Measurements from ENCODE around the gene RALGAPA2.

RALGAPA2 gene

GRCh38 chr20:20712474-20713243 lies at the start of gene RALGAPA2:
Gene RALGAPA2 (minus strand): TSS chr20:20712644. CDS start chr20:20712480, 164 bp downstream.
- peak; percentile 95 for DNase-seq (ENCODE audit: low spot score)

DNA sequence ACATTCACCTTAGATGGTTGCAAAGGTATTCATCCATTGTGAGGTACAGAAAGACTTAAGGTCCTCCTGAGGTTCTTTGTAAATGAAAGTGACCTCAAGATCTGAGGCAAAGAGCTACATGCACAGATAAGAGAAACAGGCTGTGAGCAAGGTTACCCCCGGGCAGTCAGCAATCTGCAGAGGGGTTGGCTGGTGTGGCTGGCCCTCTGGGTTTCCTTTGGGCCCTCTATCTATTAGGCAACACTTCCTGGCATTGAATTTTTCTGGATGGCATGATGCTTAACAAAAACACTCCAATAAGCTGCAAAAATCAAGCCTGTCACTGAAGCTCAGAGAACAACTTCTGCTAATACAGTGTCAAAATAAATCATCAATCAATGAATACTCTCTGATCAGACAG lies 48.9 kb upstream of the RALGAPA2 start:
- DNase-seq (ENCODE audit: low spot score): no peak

DNA sequence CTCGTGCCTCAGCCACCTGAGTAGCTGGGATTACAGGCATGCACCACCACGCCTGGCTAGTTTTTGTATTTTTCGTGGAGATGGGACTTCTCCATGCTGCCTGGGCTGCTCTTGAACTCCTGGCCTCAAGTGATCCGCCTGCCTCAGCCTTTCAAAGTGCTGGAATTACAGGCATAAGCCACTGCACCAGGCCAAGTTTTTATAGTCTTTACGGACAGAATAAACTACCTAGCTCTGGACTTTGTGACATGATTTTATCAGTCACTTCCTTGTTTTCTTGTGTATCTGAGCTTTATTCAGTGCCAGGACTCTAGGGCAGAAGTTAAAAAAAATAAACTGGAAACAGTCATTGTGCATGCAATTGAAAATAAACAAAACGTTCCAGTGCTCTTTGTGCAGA lies 46.7 kb upstream of the RALGAPA2 start:
- no peak for DNase-seq (ENCODE audit: low spot score)

- no peak for DNase-seq (ENCODE audit: low spot score)
Measured at GRCh38 chr20:20755674-20756319, 43.4 kb upstream of the RALGAPA2 start.

DNA sequence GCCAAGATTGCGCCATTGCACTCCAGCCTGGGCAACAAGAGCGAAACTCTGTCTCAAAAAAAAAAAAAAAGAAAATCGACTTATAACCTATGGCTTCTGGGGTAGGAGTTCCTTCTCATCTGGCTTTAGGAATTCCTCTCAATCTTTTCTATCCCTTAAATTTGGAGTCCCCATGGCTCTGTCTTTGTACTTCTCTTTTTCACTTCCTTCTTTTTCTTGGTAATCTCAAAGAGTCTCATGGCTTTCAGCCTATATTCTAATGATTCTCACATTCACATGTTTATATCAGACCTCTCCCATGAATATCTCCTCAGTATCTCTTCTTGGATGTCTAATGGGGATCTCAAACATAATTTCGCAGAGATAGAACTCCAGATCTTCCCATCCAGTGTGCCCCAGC lies 42.8 kb upstream of the RALGAPA2 start:
- no peak for DNase-seq (ENCODE audit: low spot score)

DNA sequence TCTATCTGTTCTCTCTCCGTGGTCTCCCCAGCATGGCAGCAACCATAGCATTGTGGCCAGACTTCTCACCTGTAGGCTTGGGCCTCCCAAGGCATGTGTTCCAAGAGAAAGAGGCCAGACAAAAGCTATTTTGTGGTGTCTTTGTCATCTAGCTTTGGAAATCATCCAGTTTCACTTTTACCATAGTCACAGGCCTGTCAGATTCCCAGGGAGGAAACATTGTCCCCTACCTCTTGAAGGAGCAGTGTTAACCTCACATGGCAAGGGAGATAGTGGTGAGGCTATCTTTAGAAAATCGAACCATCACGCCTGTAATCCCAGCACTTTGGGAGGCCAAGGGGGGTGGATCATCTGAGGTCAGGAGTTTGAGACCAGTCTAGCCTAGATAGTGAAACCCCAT lies 42.3 kb upstream of the RALGAPA2 start:
- no peak for DNase-seq (ENCODE audit: low spot score)

DNA sequence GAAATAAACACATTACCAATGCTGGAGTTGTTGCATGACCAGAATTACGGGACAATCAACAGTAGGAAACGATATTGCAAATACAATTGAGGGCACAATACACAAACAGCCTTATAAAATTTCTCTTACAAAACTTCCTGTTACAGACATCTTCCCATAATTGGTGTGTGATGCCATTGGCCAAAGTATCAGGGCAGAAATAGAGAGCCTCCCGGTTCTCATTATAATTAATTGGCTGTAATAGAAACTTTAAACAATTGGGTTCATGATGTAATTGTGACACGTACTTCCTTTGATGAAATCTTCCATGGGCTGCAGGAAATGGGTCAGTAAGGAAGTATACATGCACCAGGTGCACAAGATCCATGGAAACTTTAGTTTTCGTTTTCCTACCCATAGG lies 40.3 kb upstream of the RALGAPA2 start:
- no peak for DNase-seq (ENCODE audit: low spot score)

- DNase-seq (ENCODE audit: low spot score): no peak
Measured at GRCh38 chr20:20747298-20747697, 34.9 kb upstream of the RALGAPA2 start.

DNA sequence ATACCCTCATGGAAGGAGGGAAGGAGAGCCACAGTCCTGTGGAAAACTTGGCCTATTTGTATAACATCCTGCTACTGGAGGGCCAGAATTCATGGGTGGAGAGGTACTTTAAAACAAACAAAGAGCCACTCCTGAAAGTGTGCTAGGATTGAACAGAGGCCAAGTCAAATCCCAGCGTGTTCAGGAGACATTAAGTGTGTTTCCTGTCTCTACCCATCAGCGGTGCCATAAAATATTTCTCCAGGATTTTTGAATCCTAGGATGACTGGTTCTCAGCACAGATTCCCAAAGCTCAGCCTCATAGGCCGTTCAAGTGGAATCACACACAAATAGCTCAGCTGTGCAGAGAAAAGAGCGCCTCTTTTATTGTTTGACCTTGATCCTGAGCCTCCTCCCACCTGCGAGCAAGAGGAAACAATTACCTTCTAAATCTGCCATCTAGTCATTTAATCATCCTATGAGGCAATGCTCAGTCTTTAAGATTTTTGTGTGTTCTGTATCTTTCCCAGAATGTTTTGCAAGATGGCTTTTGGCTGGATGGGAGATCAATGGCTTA lies 31.8 kb upstream of the RALGAPA2 start:
- DNase-seq (ENCODE audit: low spot score): no peak

GRCh38 chr20:20743511-20744169 lies 31.2 kb upstream of the RALGAPA2 start:
- no peak for DNase-seq (ENCODE audit: low spot score)

- no peak for DNase-seq (ENCODE audit: low spot score)
Measured at GRCh38 chr20:20741087-20742045, 28.9 kb upstream of the RALGAPA2 start.

DNA sequence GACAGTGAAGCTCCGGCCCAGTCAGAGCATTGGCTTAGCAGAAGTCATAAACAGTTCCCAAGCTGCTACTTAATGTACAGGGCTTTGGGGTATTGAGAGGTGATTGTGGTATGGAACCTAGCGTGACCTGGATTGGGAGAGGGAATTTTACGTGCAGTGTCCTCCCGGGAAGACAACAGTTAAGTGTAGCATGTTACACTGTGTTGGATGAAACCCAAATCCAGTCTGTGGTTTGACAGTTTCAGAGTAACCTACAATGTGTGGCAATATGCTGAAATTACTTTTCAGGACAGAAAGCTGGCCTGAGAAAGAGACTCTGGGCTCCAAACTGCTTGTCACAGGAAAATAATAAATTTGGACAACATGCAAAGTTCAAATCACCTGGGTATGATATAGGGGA lies 28.1 kb upstream of the RALGAPA2 start:
- DNase-seq (ENCODE audit: low spot score): no peak

- no peak for DNase-seq (ENCODE audit: low spot score)
Measured at GRCh38 chr20:20737158-20737557, 24.7 kb upstream of the RALGAPA2 start.

DNA sequence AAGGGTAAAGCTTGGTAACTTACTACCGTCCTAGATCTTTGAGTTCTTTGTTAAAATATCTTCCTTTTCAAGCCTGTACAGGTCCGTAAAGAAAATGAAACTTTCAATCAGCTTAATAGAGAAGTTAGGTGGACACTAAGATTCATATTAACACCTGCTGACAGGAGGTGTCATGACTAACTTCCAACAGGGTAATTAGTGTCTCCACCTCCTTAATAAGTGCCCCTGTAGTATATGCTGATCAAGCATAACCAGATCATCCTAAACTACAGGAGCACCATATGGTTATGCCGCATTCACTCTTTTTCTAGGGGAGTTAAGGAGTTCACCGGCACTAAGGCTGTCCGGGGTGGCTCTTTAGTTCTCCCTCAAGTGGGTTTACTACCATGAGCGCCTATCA lies 23.9 kb upstream of the RALGAPA2 start:
- no peak for DNase-seq (ENCODE audit: low spot score)

DNA sequence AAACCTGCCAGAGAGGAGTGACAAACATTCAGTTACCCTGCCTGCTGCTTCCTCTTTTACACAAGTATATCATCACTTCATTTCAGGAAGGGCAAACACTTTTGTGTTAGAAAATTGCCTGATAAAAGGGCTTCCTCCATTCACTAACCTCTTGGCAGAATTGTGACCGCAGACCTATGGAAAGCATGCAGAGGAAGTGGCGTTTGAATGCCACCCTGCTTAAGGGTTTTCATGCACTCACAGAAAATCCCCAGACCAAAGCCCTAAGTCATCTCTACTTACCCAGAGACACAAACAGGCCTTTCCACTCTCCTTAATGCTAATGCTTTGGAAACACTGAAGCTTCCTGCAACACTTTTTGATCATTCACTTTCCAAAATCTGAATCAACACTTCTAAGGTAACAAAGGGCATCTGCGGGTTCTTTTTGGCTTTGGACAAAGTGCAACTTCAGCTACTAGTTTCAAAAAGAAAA lies 22.1 kb upstream of the RALGAPA2 start:
- peak; percentile 15 for DNase-seq (ENCODE audit: low spot score)

DNA sequence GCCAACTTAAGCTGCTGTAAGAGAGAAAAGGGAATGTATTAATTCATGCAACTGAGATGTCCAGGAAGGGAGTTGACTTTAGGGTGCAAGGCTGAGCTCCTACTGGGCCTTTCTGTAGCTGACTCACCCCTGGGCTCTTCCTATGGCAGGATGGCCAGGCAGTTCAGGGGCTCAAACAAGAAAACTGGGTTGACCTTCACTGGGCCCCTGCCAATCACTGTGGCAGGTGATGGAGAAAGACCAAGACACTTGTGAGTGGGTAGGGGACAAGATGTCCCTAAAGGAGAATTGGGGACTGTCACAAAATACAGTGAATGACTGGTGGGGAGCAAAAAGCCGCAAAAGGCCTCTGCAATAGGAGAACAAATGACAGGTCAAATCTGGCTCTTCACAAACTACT lies 21.5 kb upstream of the RALGAPA2 start:
- no peak for DNase-seq (ENCODE audit: low spot score)

DNA sequence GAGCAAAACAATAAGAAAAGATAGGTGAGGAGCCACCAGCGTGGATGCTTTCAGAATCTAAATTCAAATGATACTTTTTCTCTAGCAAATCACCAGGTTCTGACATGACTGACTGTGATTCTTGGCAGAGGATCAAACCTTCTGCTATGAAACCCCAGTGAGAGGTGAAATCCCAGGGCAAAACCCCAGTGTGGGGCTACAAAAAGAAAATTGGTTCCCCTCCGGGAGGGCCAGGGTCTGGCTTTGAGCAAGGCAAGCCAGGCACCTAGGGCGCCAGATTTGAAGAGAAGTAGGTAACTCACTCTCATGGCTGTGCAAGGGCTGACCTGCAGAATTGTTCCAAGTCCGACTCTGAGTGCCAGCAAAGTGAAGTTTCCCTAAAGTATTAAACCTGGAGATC lies 20.2 kb upstream of the RALGAPA2 start:
- DNase-seq (ENCODE audit: low spot score): no peak

DNA sequence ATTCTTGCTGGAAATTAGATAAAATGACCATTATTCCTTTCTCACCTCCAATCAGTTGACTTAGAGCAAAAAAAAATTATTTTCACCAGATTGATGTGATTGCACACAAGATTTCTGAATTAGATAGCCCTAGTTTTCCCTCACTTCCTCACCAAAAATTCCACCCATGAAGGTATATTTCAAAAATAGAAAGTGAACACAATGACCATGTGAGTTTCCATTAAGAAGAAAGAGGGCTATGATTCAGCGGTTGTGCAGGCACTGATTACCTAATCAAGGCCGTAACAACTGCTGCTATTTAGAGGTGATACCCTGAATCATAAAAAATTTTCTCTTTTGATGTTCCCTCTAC lies 19.5 kb upstream of the RALGAPA2 start:
- DNase-seq (ENCODE audit: low spot score): no peak

GRCh38 chr20:20731000-20731944 lies 18.8 kb upstream of the RALGAPA2 start:
- no peak for DNase-seq (ENCODE audit: low spot score)

DNA sequence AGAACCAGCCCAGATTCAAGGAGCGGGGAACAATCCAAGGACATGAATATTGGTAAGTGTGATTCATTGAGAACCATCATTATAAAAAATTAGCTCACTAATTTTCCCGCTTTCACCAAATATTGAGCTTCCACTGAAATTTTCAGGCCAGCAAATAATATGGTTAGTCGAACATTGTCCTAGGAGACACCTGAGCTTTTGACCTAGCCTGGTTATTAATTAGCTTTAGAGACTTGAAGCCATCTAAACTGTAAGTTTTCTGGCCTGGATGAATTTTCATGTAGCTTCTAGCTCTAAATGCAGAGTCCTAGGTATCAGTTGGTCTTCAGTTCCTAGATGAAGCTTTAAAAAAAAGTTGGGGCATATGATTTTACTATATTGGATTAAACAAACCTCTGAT lies 17.1 kb upstream of the RALGAPA2 start:
- no peak for DNase-seq (ENCODE audit: low spot score)

DNA sequence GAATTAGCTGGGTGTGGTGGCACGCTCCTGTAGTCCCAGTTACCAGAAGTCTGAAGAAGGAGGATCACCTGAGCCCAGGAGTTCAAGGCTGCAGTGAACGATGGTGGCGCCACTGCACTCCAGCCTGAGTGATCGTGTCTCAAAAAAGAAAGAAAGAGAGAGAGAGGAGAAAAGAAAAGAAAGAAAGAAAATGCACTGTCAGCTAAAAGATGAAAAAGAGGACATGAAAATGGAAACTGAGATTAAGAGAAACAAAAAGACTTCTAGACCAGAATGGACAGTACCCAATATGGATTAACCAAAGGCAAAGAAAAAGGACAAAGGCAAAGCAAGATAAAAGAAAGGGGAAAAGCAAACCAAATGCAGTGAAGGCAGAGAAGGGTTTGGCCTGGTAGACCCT lies 9.0 kb upstream of the RALGAPA2 start:
- DNase-seq (ENCODE audit: low spot score): no peak
